ENCODE results near the gene IL21R.

IL21R gene

DNA sequence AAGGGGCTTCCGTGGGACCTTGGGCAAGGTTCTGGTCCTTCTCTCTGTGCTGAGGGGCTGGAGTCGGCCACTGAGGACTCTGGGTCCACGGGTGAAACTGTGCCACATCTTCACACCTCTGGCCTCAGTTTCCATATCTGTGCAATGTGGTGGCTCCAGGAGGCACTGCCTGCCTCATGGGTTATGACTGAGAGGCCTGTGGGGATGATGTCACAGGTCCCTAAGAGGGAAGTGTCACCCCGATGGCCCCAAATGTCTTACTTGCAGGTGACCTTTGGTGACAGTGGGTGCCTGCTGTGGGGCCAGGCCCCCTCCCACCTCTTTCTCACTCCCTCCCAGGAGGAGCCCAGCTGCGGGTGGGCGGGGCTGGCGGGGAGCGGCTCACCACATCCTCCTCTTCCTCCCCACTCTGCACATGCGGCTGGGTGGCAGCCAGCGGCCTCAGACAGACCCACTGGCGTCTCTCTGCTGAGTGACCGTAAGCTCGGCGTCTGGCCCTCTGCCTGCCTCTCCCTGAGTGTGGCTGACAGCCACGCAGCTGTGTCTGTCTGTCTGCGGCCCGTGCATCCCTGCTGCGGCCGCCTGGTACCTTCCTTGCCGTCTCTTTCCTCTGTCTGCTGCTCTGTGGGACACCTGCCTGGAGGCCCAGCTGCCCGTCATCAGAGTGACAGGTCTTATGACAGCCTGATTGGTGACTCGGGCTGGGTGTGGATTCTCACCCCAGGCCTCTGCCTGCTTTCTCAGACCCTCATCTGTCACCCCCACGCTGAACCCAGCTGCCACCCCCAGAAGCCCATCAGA lies at the start of gene IL21R:
Gene IL21R (plus strand): TSS at position 407 of the 801 bp plus-strand sequence. CDS start 27,898 bp downstream, outside the sequence.
- DNase-seq, result peak in 33 of 42 donors; percentile 10 to 69 (median 37)
- intact Hi-C loops (cut with DNase I), result no loop called here

DNA sequence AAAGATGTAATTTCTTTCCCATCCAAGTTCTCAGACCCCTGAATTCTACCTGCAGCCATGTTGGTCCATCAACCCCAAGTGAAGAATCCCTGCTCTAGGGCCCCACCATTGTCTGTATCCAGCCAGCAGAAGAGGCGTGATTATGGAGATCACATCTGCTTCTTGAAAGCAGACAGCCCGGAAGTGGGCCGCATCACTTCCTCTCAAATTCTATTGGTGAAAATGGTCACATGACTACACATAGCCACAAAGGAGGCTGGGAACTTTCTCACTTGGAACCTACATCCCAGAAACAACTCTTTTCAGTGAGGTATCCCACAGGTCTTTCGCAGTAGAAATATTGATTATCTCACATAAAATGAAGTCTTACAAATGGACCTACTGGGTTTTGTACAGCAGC lies 48.1 kb upstream of the IL21R start:
- DNase-seq, result no peak
- intact Hi-C loops (cut with DNase I), result no loop called here

DNA sequence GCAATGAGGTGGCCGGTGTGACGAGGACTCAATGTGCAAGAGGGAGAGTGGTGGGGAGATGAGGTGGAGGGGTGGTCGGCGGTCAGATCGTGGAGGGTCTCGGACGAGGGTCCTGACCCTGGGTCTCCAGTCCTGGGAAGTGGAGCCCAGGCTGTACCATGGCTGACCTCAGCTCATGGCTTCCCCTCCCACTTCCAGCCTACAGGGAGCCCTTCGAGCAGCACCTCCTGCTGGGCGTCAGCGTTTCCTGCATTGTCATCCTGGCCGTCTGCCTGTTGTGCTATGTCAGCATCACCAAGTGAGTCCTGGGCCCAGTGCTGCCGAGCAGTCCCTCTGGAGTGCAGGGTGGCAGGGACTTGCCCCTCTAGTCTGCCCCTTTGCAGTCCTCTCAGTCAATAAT lies 46.4 kb upstream of the IL21R start:
- intact Hi-C loops (cut with DNase I), result no loop called here
- peak in 8 of 42 donors; percentile 17 to 57 (median 36) for DNase-seq

DNA sequence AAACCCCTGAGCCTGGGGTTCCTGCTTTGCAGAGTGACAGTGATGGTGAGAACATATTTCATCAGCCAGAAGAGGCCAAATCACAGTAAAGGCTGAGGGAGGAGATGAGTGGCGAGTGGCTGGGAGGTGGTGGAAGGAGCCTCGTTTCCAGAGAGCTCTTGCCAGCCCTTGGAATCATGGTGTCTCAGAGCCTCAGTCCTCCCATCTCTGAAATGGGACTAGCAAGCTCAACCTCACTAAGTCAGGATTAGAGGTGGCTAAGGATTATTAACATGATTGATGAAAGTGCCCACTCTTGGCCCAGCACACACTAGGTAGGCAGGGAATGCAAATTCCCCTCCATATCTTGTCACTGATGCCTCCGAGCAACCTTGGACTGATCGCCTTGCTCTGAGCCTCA lies 45.2 kb upstream of the IL21R start:
- no peak for DNase-seq
- intact Hi-C loops (cut with DNase I), result no loop called here

DNA sequence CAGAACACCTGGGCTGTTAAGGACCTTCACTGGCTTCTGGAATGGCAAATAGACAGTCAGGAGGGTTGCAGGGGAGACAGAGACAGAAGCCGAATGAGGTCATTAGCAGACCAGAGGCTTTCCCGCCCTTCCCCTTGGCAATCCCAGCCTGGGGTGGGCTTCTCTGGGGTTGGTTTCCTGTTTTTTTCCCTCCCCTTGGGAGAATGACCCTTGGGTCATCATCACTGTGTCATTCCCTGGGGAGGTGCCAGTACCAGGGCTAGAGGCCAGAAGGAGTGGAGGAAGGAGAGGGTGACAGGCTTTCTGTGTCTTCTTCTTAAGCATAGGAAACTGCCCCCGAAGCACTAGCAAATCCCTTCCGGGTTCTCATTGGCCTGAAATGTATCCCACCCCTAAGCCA lies 42.9 kb upstream of the IL21R start:
- intact Hi-C loops (cut with DNase I), result no loop called here

DNA sequence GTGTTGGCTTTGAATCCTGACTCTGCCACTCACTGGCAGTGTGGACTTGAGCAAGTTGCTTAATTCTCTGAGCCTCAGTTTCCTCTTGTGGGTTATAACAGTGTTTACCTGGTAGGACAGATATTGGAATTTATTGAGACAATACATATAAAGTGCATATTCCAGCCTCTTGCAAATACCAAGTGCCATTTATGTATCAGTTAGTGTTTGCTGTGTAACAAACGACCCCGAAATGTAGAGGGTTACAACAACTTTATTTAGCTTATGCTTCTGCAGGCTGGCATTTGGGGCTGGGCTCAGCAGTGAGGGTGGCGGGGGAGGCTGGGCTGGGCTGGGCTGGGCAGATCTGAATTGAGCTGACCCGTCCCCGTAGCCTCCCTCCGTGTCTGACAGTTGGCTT lies 42.4 kb upstream of the IL21R start:
- intact Hi-C loops (cut with DNase I), result no loop called here
- DNase-seq, result no peak

More for the DNA sequence above, 42.9 kb upstream of the IL21R start:
- DNase-seq, result no peak

DNA sequence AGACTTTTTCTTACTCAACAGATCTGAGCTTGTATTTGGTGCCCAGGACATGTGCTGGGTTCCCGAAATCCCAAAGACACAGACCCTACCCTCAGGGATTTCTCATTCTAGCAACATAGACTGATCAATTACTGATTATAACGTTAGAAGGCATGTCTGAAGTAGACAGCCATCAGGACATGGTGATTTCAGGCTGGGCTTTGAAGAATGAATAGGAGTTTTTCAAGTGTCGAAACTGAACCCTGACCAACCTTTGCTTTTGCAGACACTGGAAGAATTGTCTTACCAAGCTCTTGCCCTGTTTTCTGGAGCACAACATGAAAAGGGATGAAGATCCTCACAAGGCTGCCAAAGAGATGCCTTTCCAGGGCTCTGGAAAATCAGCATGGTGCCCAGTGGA lies 40.0 kb upstream of the IL21R start:
- no peak for DNase-seq
- intact Hi-C loops (cut with DNase I), result no loop called here

DNA sequence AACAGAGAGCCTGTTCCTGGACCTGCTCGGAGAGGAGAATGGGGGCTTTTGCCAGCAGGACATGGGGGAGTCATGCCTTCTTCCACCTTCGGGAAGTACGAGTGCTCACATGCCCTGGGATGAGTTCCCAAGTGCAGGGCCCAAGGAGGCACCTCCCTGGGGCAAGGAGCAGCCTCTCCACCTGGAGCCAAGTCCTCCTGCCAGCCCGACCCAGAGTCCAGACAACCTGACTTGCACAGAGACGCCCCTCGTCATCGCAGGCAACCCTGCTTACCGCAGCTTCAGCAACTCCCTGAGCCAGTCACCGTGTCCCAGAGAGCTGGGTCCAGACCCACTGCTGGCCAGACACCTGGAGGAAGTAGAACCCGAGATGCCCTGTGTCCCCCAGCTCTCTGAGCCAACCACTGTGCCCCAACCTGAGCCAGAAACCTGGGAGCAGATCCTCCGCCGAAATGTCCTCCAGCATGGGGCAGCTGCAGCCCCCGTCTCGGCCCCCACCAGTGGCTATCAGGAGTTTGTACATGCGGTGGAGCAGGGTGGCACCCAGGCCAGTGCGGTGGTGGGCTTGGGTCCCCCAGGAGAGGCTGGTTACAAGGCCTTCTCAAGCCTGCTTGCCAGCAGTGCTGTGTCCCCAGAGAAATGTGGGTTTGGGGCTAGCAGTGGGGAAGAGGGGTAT lies 39.3 kb upstream of the IL21R start:
- intact Hi-C loops (cut with DNase I), result no loop called here
- no peak for DNase-seq

DNA sequence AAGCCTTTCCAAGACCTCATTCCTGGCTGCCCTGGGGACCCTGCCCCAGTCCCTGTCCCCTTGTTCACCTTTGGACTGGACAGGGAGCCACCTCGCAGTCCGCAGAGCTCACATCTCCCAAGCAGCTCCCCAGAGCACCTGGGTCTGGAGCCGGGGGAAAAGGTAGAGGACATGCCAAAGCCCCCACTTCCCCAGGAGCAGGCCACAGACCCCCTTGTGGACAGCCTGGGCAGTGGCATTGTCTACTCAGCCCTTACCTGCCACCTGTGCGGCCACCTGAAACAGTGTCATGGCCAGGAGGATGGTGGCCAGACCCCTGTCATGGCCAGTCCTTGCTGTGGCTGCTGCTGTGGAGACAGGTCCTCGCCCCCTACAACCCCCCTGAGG lies 38.7 kb upstream of the IL21R start:
- DNase-seq, result no peak
- intact Hi-C loops (cut with DNase I), result no loop called here

DNA sequence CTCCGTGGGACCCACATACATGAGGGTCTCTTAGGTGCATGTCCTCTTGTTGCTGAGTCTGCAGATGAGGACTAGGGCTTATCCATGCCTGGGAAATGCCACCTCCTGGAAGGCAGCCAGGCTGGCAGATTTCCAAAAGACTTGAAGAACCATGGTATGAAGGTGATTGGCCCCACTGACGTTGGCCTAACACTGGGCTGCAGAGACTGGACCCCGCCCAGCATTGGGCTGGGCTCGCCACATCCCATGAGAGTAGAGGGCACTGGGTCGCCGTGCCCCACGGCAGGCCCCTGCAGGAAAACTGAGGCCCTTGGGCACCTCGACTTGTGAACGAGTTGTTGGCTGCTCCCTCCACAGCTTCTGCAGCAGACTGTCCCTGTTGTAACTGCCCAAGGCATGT lies 38.2 kb upstream of the IL21R start:
- DNase-seq, result no peak
- intact Hi-C loops (cut with DNase I), result no loop called here

DNA sequence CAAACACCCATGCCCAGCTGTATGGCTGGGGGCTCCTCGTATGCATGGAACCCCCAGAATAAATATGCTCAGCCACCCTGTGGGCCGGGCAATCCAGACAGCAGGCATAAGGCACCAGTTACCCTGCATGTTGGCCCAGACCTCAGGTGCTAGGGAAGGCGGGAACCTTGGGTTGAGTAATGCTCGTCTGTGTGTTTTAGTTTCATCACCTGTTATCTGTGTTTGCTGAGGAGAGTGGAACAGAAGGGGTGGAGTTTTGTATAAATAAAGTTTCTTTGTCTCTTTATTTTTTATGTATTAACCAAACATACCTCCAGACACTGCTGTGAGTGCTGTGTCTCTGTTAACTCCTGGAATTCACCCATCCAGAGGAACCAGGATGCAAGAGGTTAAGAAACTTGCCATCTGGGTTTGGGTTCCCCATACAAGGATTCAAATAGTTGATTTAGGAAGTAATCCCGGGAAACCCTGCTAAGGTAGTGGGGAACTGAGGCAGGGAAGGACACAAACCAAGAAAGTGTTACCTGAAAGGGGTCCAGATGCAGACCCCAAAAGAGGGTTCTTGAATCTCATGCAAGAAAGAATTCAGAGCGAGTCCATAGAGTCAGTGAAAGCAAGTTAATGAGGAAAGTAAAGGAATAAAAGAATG lies 37.4 kb upstream of the IL21R start:
- DNase-seq, result no peak
- intact Hi-C loops (cut with DNase I), result loop anchor here (5.0 kb wide), 1 partner anchor 127 kb away; no protein-coding TSS in a partner anchor

DNA sequence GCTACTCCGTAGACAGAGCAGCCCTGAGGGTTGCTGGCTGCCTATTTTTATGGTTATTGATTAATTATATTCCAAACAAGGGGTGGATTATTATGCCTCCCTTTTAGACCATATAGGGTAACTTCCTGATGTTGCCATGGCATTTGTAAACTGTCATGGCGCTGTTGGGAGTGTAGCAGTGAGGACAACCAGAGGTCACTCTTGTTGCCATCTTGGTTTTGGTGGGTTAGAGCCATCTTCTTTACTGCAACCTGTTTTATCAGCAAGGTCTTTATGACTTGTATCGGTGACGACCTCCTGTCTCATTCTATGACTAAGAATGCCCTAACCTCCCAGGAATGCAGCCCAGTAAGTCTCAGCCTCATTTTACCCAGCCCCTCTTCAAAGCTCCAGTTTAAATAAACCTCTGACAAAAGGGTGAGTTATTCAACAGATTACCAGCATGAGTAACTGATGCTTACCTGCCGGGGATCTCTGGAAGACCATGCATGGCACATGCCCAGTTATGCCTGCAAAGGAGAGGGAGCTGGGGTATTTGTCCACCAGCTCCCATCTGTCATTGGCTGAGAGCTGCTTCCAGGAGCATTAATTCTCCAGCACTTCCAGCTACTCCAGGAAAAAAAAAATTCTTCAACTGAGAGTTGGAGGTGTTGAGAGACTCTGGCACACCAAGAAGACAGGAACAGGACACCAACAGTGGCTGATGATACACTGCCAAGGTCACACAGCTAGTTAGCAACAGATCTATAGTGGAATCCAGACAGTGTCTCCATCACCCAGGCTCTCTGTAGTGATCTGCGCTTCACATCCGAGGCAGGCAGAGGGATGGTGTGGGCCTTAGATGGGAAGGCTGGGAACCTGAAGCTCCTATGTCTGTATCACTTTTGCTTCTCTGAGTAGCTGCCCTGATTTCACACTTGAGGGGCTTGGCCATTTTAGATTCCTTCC lies 36.6 kb upstream of the IL21R start:
- DNase-seq, result no peak
- intact Hi-C loops (cut with DNase I), result loop anchor here (5.0 kb wide), 1 partner anchor 128 kb away; no protein-coding TSS in a partner anchor

DNA sequence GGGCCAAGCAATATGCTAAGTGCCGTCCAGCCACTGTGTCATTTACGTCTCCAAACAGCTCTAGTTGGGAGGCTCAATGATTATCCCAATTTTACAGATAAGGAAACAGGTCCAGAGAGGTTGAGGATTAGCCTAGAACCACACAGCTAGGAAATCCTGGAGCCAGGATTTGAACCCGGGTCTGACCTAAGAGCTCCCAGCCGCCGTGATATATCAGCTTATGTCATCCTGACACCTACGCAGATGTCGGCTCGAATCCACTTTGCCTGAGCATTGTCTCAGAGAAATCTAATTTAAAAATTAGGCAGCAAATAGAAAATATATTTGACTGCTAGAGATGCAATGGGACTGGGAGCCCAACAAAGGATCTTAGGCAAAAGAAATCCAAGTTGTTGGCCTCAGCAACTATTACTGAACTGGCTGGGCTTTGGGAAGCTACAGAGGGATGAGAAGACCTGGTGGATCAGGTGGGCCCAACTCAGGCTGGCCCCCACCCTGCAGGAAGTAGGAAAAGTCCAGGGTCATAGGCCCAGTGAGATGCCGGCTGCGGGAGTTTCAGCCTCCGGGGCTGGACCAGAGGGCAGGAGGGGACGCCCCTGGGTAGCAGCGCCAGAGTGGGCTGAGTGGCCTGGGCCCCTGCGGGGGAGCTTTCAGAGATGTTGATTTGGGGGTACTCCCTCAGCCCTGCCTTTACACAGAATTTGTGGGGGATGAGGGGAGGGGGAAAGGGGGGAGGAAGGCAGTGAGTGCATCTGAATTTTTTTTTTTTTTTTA lies 35.1 kb upstream of the IL21R start:
- peak in 1 of 42 donors; percentile 31 for DNase-seq
- intact Hi-C loops (cut with DNase I), result loop anchor here (5.0 kb wide), 1 partner anchor 130 kb away; no protein-coding TSS in a partner anchor

DNA sequence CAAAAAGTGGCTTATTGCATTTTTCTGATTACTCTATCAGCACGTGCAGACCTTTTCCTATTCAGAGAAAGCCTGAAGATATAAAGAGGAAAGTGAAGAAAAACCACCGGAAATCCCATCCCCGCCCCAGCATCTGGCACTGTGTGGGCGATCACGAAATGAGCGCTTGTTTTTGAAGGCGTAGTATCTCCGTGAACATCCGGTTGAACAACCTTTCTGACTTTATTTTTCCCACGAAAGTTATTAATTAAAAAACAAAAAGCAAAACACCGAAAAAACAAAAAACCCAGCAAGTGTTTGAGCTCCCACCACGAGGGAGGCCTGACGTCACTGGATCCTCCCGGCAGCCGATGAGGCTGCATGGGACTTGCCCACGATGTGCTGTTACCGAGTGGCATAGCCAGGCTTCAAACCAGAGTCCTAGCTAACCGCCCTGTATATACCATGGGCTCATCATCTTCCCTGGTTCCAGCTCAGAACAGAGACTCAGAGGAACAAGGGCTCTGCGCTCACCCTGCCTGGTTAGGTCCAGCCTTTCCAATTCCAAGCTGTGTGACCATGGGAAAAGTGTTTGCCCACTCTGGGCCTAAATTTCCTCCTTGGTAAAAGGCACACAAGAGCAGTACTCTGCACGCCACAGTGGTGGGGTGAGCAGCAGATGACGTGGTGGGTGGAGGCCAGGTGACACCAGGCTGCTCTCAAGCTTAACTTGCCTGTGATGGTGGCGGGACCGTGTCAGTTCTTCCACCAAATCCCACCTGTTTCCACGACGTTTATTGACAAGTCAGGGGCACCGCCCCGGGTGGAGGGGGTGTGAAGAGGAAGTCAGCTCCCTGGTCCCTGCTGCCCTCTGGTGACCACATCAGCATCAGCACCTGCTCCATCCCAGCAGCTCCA lies 34.3 kb upstream of the IL21R start:
- intact Hi-C loops (cut with DNase I), result loop anchor here (5.0 kb wide), 1 partner anchor 130 kb away; no protein-coding TSS in a partner anchor
- peak; percentile 43 to 86 (median 69) for DNase-seq

DNA sequence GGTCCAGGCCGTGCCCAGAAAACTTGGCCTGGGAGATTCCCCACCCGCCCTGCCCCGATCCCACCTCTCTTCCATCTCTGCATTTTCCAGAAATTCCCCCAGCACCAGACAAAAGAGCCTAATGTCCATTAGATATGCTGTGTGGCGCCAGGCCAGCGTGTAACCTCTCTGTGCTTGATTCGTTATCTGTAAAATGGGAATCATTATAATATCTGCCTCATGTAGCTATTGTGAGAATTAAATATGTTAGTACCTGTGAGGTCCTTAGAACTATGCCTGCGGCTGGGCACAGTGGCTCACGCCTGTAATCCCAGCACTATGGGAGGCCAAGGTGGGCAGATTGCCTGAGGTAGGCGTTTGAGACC lies 33.6 kb upstream of the IL21R start:
- intact Hi-C loops (cut with DNase I), result loop anchor here (5.0 kb wide), 1 partner anchor 131 kb away; no protein-coding TSS in a partner anchor

DNA sequence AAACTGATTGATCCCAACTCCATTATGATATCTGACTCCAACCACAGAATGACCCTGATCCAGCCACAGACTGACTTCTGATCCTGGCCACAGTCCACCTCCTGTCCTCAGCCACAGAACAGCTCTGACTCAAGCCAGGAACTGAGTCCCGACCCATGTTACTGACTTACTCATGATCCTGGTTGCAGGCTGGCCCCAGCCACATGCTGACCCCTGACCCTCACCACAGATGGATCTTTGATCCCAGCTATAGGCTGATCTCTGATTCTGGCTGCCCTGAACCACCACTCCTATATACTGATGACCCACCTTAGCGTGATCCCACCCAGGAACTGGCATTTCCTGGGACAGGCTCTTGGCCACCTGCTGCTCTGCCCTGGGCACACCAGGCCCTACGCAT lies 32.2 kb upstream of the IL21R start:
- DNase-seq, result peak in 1 of 42 donors; percentile 8
- intact Hi-C loops (cut with DNase I), result loop anchor here (5.0 to 10.0 kb wide), 2 partner anchors 133 to 175 kb away; no protein-coding TSS in a partner anchor

More for the DNA sequence above, 33.6 kb upstream of the IL21R start:
- DNase-seq, result no peak

DNA sequence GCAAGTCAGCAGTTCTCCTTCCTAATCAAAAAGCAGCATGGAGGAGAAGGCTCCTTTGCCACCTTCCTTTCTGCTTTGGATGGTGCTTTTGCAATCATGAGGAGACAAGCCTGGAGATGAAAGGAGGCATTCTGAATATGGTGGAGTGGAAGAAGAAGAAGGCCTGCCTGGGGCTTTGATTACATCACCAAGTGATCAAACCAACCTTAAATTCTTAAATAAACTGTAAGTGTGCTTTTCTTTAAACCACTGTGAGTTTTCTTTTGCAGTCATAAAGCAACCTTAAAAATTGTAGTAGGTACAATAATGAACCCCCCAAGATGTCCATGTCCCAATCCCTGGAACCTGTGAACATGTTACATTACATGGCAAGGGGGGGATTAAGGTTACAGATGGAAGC lies 31.7 kb upstream of the IL21R start:
- DNase-seq, result no peak
- intact Hi-C loops (cut with DNase I), result loop anchor here (10.0 kb wide), 1 partner anchor 176 kb away; no protein-coding TSS in a partner anchor
